ENCODE data around the gene GLT1D1. TPM values are rescaled to one million over a fixed set of nuclear protein-coding genes. Genes with fewer than 3 reads are reported as not detected.
"Not testable (repeated sequence)": the region's sequence is repeated elsewhere in the genome, so short reads cannot be mapped to it uniquely, and the experiment has no call there.

The GLT1D1 gene
- total and polyA plus RNA-seq, 2 experiments from 2014 or later, result 1.4 to 4.4 TPM

DNA sequence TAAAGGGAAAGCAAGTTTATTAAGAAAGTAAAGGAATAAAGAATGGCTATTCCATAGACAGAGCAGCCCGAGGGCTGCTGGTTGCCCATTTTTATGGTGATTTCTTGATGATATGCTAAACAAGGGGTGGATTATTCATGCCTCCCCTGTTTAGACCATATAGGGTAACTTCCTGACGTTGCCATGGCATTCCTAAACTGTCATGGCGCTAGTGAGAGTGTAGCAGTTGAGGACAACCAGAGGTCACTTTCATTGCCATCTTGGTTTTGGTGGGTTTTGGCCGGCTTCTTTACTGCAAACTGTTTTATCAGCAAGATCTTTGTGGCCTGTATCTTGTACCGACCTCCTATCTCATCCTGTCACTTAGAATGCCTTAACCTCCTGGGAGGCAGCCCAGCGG is 3.5 kb upstream of the GLT1D1 start:
- not testable (repeated sequence) for H3K27me3 ChIP-seq (ENCODE audit: insufficient read depth); H3K4me1 Mint-ChIP-seq; H4K20me1 ChIP-seq (replicated peaks; ENCODE audit: insufficient read depth); ATAC-seq; H3K36me3 ChIP-seq (ENCODE audit: insufficient read depth); H3K4me3 ChIP-seq; H3K79me2 ChIP-seq (replicated peaks; ENCODE audit: insufficient read depth); H3K4me1 ChIP-seq (ENCODE audit: insufficient read depth); H2AFZ ChIP-seq; H3K4me3 Mint-ChIP-seq; H3K9me2 ChIP-seq (ENCODE audit: insufficient read depth); H3K4me2 ChIP-seq; H3F3A ChIP-seq (replicated peaks; ENCODE audit: low read depth)
- peak; percentile 52 for DNase-seq (ENCODE audit: low spot score)
- Mint-ChIP-seq H3K36me3 (ENCODE audit: low read depth) (peaks cover 21% of the 10 kb centered on the region), H3K27ac (peak overlapping the region; percentile 90), H3K9me3 (peaks cover 66% of the 10 kb centered on the region), H3K27me3 (ENCODE audit: insufficient read depth, low read depth, poor library complexity) (peaks cover 11% of the 10 kb centered on the region)
- H3K27ac ChIP-seq (ENCODE audit: low read depth), result peak overlapping the region; percentile 83

DNA sequence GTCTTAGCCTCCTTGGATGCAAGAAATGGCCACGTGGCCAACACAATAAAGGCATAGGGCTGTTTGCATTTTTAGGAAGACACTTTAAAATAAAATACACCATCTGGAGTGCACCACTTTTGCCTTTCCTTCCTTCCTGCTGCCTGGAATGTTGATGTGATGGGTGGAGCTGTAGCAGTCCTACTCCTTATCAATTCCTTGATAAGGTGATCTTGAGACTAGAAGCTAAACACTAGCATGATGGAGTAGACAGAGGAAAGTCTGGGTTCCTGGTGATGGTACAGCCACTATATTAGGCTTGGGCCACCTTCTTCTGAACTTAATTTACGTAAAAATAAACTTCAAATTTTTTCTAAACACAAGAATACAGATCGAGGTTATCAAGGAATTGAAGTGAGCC is 2.9 kb upstream of the GLT1D1 start:
- H3F3A ChIP-seq (replicated peaks; ENCODE audit: low read depth), result no peaks in the 10 kb centered on the region
- Mint-ChIP-seq H3K9me3 (peaks cover 70% of the 10 kb centered on the region), H3K27ac (peak overlapping the region; percentile 90; the same call in 1 of the 2 replicates), H3K36me3 (ENCODE audit: low read depth) (peaks cover 22% of the 10 kb centered on the region), H3K4me1 (peaks cover 8% of the 10 kb centered on the region), H3K4me3 (no peak overlapping the region), H3K27me3 (ENCODE audit: insufficient read depth, low read depth, poor library complexity) (peaks cover 15% of the 10 kb centered on the region)
- H4K20me1 ChIP-seq (replicated peaks; ENCODE audit: insufficient read depth), result no peaks in the 10 kb centered on the region
- H3K4me3 ChIP-seq, result no peak overlapping the region
- peaks cover 5% of the 10 kb centered on the region for H3K4me1 ChIP-seq (ENCODE audit: insufficient read depth)
- peaks cover 7% of the 10 kb centered on the region; the same call in 1 of the 2 replicates for H3K27me3 ChIP-seq (ENCODE audit: insufficient read depth)
- H3K4me2 ChIP-seq, result no peak overlapping the region
- no peaks in the 10 kb centered on the region for H3K36me3 ChIP-seq (ENCODE audit: insufficient read depth)
- H3K79me2 ChIP-seq (replicated peaks; ENCODE audit: insufficient read depth), result no peaks in the 10 kb centered on the region
- DNase-seq (ENCODE audit: low spot score), result no peak
- ATAC-seq, result no peak
- TF ChIP-seq, protein P1, sequence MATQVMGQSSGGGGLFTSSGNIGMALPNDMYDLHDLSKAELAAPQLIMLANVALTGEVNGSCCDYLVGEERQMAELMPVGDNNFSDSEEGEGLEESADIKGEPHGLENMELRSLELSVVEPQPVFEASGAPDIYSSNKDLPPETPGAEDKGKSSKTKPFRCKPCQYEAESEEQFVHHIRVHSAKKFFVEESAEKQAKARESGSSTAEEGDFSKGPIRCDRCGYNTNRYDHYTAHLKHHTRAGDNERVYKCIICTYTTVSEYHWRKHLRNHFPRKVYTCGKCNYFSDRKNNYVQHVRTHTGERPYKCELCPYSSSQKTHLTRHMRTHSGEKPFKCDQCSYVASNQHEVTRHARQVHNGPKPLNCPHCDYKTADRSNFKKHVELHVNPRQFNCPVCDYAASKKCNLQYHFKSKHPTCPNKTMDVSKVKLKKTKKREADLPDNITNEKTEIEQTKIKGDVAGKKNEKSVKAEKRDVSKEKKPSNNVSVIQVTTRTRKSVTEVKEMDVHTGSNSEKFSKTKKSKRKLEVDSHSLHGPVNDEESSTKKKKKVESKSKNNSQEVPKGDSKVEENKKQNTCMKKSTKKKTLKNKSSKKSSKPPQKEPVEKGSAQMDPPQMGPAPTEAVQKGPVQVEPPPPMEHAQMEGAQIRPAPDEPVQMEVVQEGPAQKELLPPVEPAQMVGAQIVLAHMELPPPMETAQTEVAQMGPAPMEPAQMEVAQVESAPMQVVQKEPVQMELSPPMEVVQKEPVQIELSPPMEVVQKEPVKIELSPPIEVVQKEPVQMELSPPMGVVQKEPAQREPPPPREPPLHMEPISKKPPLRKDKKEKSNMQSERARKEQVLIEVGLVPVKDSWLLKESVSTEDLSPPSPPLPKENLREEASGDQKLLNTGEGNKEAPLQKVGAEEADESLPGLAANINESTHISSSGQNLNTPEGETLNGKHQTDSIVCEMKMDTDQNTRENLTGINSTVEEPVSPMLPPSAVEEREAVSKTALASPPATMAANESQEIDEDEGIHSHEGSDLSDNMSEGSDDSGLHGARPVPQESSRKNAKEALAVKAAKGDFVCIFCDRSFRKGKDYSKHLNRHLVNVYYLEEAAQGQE (IDR thresholded peaks at IDR 0.05; ENCODE audit: unreplicated experiment), result no peak
- H3K27ac ChIP-seq (ENCODE audit: low read depth), result peak overlapping the region; percentile 78
- H3K9me2 ChIP-seq (ENCODE audit: insufficient read depth), result no peaks in the 10 kb centered on the region
- H2AFZ ChIP-seq, result no peak overlapping the region

DNA sequence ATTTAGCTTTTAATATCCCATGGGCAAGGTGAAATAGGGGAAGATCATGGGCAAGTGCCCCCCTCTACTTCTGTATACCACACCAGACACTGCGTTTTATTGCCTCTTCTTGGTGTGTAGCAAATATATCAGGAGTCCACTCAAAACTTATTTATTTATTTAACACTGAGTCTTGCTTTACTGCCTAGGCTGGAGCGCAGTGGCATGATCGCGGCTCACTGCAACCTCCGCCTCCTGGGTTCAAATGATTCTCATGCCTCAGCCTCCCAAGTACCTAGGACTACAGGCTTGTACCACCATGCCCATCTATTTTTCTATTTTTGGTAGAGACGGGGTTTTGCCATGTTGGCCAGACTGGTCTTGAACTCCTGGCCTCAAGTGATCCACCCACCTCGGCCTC is 1.8 kb upstream of the GLT1D1 start:
- not testable (repeated sequence) for H3F3A ChIP-seq (replicated peaks; ENCODE audit: low read depth); ATAC-seq; H4K20me1 ChIP-seq (replicated peaks; ENCODE audit: insufficient read depth); H3K36me3 ChIP-seq (ENCODE audit: insufficient read depth); DNase-seq (ENCODE audit: low spot score); H3K4me1 Mint-ChIP-seq; H3K4me3 ChIP-seq; H3K9me2 ChIP-seq (ENCODE audit: insufficient read depth); H2AFZ ChIP-seq; H3K27ac Mint-ChIP-seq; H3K27me3 ChIP-seq (ENCODE audit: insufficient read depth); H3K79me2 ChIP-seq (replicated peaks; ENCODE audit: insufficient read depth); H3K4me2 ChIP-seq; H3K4me3 Mint-ChIP-seq; H3K4me1 ChIP-seq (ENCODE audit: insufficient read depth); H3K27ac ChIP-seq (ENCODE audit: low read depth)
- Mint-ChIP-seq H3K9me3 (peaks cover 77% of the 10 kb centered on the region), H3K36me3 (ENCODE audit: low read depth) (peaks cover 28% of the 10 kb centered on the region), H3K27me3 (ENCODE audit: insufficient read depth, low read depth, poor library complexity) (peaks cover 15% of the 10 kb centered on the region)
